ENCODE measurements around the gene SPINK8.
"Not testable (repeated sequence)": the region's sequence is repeated elsewhere in the genome, so short reads cannot be mapped to it uniquely, and the experiment has no call there.

SPINK8 gene

GRCh38 chr3:48333346-48334245, at the start of gene SPINK8:
SPINK8 (minus strand) TSS chr3:48333661; CDS start chr3:48328341, 5,320 bp downstream.
- not testable (repeated sequence) for DNase-seq (ENCODE audit: low spot score)

GRCh38 chr3:48372862-48373435, 39.5 kb upstream of the SPINK8 start:
- no peak for DNase-seq (ENCODE audit: low spot score)

- no peak for DNase-seq (ENCODE audit: low spot score)
These were observed 38.9 kb upstream of the SPINK8 start for GRCh38 chr3:48372377-48372770.

GRCh38 chr3:48371651-48372376, 38.4 kb upstream of the SPINK8 start, which contains the start of gene FBXW12:
FBXW12 (plus strand) TSS chr3:48372219; CDS start chr3:48372768, 549 bp downstream.
- DNase-seq (ENCODE audit: low spot score), result no peak

GRCh38 chr3:48370333-48370713, 36.9 kb upstream of the SPINK8 start:
- DNase-seq (ENCODE audit: low spot score), result no peak

GRCh38 chr3:48369693-48370332, 36.4 kb upstream of the SPINK8 start:
- no peak for DNase-seq (ENCODE audit: low spot score)

GRCh38 chr3:48367201-48367600, 33.7 kb upstream of the SPINK8 start:
- no peak for DNase-seq (ENCODE audit: low spot score)

GRCh38 chr3:48364840-48365239, 31.4 kb upstream of the SPINK8 start:
- no peak for DNase-seq (ENCODE audit: low spot score)

- no peak for DNase-seq (ENCODE audit: low spot score)
These were observed 28.5 kb upstream of the SPINK8 start for GRCh38 chr3:48361928-48362327.

GRCh38 chr3:48356419-48356818, 23.0 kb upstream of the SPINK8 start:
- no peak for DNase-seq (ENCODE audit: low spot score)

GRCh38 chr3:48353987-48354386, 20.5 kb upstream of the SPINK8 start:
- DNase-seq (ENCODE audit: low spot score), result no peak

- DNase-seq (ENCODE audit: low spot score), result no peak
These were observed 19.1 kb upstream of the SPINK8 start for GRCh38 chr3:48352546-48352945.

GRCh38 chr3:48347500-48347899, 14.0 kb upstream of the SPINK8 start:
- DNase-seq (ENCODE audit: low spot score), result no peak

- no peak for DNase-seq (ENCODE audit: low spot score)
These were observed 12.6 kb upstream of the SPINK8 start for GRCh38 chr3:48345946-48346572.

GRCh38 chr3:48344867-48345507, 11.5 kb upstream of the SPINK8 start:
- no peak for DNase-seq (ENCODE audit: low spot score)

- DNase-seq (ENCODE audit: low spot score), result no peak
These were observed 10.0 kb upstream of the SPINK8 start for GRCh38 chr3:48343432-48343831.

GRCh38 chr3:48338635-48339034, 5.2 kb upstream of the SPINK8 start:
- DNase-seq (ENCODE audit: low spot score), result no peak

GRCh38 chr3:48337536-48337935, 4.1 kb upstream of the SPINK8 start:
- not testable (repeated sequence) for DNase-seq (ENCODE audit: low spot score)

GRCh38 chr3:48335286-48335685, 1.8 kb upstream of the SPINK8 start:
- not testable (repeated sequence) for DNase-seq (ENCODE audit: low spot score)

GRCh38 chr3:48334605-48335004, 1.1 kb upstream of the SPINK8 start:
- DNase-seq (ENCODE audit: low spot score), result no peak

Data from GM03348 (cell line).